GM08714 (cell line): ENCODE measurements around the gene PKP4.
"Not testable (repeated sequence)": the region's sequence is repeated elsewhere in the genome, so short reads cannot be mapped to it uniquely, and the experiment has no call there.

Experiments used
- H3K4me3 ChIP-seq: fragments of 200-500 bp; sonication (Bioruptor generic); 2 replicates; pipeline ENCODE4 v1.5.1; 2014; ENCODE audit warnings: mild to moderate bottlenecking, low read length, inconsistent platforms
- ZNF274 ChIP-seq: IDR thresholded peaks from 2 replicates; pipeline ENCODE4 v1.6.1; 2012; ENCODE audit warnings: mild to moderate bottlenecking, low read depth, low read length

Gene PKP4

DNA sequence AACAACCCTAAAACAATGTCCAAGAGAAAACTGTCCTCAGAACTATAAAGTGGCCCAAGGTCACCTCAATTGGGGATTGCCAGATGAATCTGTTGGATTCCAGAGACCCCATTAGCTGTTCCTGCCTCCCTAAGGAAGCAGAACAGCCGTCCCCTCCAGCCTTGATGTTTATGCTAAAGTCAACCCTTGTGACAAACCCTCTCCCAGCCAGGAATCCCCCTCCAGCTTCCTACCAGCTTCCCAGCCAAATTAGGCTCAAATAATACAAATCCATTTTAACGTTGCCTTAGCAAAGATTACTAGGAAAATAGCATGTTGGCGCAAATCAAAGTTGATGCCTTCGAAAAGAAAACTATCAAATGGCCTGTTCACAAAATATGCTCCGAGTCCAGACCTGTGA lies 232.6 kb downstream of the PKP4 start:
- H3K4me3 ChIP-seq: no peak overlapping the region
- TF ChIP-seq ZNF274: no peak

GRCh38 chr2:158690823-158691222 lies 234.1 kb downstream of the PKP4 start:
- H3K4me3 ChIP-seq: no peak overlapping the region
- TF ChIP-seq ZNF274: no peak

DNA sequence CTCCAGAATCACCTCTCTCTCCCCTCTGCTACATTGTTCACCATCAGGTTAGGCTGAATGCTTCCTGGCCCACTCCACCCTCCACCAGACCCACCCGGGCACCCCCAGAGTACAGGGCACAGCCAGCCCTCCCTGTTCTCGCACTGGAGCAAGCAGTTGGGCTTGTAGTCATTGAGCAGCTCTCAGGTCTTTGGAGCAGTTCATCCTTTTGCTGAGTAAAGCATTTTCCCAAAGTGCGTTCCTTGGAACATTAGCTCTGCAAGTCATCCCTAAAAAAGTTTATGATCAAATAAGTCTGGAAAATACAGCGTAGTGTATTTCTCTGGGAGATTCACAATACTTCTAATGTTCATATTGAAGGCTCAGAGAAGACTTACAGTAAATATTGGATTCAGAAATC lies 234.9 kb downstream of the PKP4 start:
- no peak for TF ChIP-seq ZNF274
- H3K4me3 ChIP-seq: no peak overlapping the region

- TF ChIP-seq ZNF274: no peak
Measured at GRCh38 chr2:158692372-158693103, 235.8 kb downstream of the PKP4 start.

GRCh38 chr2:158693476-158693875 lies 236.7 kb downstream of the PKP4 start:
- no peak for TF ChIP-seq ZNF274
- H3K4me3 ChIP-seq: no peak overlapping the region

More at GRCh38 chr2:158692372-158693103, 235.8 kb downstream of the PKP4 start:
- no peak overlapping the region for H3K4me3 ChIP-seq

- no peak for TF ChIP-seq ZNF274
- no peak overlapping the region for H3K4me3 ChIP-seq
Measured at GRCh38 chr2:158695305-158695704, 238.6 kb downstream of the PKP4 start.

GRCh38 chr2:158695744-158696143 lies 239.0 kb downstream of the PKP4 start:
- not testable (repeated sequence) for H3K4me3 ChIP-seq

DNA sequence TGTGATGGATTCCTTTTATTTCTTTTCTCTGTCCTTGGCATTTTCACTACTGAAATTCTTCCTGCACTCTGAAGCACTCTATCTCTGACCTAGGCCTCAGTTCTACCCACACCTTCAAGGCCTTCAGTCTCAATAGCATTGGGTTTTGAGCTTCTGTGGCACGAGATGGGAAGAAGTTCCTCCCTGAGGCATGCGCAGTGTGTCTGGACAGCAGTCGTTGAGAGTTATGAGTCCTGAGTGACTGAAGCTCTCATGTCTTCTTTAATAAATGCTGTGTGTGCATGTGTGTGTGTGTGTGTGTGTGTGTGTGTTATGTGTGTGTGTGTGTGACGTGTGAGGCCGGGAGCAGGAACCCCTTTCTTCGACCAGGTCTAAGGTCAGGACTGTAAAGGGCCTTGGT lies 242.6 kb downstream of the PKP4 start:
- no peak for TF ChIP-seq ZNF274
- no peak overlapping the region for H3K4me3 ChIP-seq

DNA sequence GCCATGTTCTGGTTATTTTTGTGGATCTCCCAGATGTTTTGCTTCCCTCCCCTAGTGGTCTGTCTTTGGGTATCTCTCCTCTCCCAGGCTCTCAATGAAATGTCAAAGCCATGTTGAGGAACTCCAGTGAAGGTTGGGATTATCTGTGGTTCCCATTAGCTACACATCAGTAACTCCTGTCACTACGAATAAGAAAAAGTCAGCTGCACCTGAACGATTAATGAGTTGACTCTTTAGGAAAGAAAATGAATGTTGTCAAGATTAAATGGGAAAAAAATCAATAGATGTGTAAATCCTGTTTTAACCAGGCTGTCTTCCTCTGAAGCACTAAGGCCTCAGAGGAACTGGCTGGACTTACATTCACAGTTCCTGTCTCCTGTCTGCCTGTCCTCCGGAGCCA lies 244.3 kb downstream of the PKP4 start:
- no peak for TF ChIP-seq ZNF274
- H3K4me3 ChIP-seq: no peak overlapping the region

DNA sequence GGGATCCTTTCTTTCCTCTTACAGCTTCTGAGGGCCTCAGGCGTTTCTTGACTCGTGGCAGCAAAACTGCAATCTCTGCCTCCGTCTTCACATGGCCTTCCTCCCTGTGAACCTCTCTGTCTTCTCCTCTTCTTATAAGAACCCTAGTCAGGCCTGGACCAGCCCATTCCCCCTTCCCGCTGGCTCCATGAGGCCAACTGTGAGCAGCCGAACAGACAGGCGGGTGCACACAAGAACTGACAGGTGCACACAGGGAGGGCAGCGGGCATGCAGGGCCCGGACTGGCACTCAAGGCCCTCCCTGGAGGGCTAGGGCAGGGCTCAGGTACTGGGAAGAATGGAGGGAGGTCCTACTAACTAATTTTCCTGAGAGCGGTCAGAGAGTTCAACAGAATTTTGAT lies 246.0 kb downstream of the PKP4 start:
- no peak overlapping the region for H3K4me3 ChIP-seq
- no peak for TF ChIP-seq ZNF274

DNA sequence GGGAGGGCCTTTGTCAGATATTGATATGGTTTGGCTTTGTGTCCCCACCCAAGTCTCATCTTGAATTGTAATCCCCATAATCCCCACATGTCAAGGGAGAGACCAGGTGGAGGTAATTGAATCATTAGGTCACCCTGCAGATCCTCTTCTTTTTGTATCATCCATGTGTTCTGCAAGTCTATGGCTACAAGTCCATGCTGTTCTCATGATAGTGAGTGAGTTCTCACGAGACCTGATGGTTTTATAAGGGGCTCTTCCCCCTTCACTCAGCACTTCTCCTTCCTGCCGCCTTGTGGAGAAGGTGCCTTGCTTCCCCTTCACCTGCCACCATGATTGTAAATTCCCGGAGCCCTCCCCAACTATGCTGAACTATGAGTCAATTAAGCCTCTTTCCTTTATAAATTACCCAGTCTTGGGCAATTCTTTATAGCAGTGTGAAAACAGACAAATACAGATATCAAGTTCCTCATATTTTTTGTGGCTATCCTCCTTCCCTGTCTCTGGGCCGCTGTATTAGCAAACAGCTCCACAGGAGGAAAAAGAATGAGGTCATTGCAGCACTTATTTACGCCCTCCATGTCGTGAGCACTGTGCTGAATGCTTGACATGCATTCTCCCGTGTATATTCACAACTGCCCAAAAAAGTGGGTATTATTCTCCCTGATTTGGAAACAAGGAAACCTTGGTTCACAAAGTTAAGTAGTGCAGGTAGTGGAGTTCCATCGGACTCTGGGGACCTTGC lies 248.1 kb downstream of the PKP4 start:
- H3K4me3 ChIP-seq: not testable (repeated sequence)

GRCh38 chr2:158712791-158713522 lies 256.2 kb downstream of the PKP4 start:
- H3K4me3 ChIP-seq: no peak overlapping the region
- TF ChIP-seq ZNF274: no peak

DNA sequence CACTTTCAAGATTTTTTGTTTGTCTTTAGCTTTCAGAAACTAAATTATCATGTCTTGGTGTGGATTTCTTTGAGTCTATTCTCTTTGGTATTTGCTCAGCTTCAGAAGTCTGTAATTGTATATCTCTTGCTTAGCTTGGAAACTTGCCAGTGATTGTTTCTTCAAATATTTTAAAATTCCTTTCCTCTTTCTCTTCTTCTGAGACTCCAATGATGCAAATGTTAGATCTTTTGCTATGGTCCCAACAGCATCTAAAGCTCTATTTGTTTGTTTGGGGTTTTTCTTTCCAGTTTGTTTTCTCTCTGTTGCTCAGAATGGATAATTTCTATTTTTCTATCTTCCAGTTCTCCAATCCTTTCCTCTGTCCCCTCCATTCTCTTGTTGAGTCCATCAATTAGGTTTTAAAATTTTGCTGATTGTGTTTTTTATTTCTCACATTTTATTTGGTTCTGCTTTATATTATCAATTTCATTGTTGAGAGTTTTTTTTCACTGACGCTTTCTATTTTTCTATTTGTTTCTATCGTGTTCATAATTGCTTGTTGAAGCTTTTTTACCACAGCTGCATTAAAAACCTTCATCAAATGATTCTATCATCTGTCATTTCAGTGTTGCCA lies 256.9 kb downstream of the PKP4 start:
- no peak for TF ChIP-seq ZNF274
- H3K4me3 ChIP-seq: no peak overlapping the region

GRCh38 chr2:158714420-158714819 lies 257.7 kb downstream of the PKP4 start:
- no peak for TF ChIP-seq ZNF274
- H3K4me3 ChIP-seq: no peak overlapping the region

DNA sequence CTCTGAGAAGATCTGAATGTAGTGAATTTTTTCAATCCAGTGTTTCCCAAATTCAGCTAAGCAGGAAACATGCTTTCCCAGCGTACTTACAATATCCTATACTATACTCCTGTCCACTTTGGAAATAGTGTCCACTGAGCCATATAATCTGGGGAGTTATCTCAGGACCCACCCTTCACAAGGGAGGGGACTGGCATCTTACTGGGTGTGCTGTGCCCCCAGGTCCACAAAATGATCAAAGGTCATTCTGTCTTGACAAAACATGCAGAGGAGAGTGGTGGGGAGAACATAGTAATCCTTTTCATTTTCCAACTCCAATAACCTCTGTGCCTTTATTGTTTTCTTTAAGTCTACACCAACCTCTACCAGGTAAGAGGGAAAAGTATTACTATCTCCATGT lies 258.6 kb downstream of the PKP4 start:
- H3K4me3 ChIP-seq: no peak overlapping the region
- TF ChIP-seq ZNF274: no peak
